Sigmoid colon (tissue), 3 donors: ENCODE results near the gene GPATCH2.

ENCODE experiments used
- POLR2A ChIP-seq, 2 donors: fragments of 450-650 bp; IDR thresholded peaks; one replicate each; pipeline ENCODE4 v1.6.1; 2016; ENCODE audit warnings: antibody characterized with exemption in 2 of 2, mild to moderate bottlenecking in 2 of 2, moderate library complexity in 2 of 2
- TF ChIP-seq, protein P1 (sequence below), 4 experiments: fragments of 450-650 bp in 3 of 4; fragments of 200-600 bp in 1 of 4; IDR thresholded peaks; one replicate each; pipeline ENCODE4 v1.5.1; 2016 to 2019; ENCODE audit warnings: antibody characterized with exemption in 4 of 4, mild to moderate bottlenecking in 3 of 4, moderate library complexity in 2 of 4

DNA sequence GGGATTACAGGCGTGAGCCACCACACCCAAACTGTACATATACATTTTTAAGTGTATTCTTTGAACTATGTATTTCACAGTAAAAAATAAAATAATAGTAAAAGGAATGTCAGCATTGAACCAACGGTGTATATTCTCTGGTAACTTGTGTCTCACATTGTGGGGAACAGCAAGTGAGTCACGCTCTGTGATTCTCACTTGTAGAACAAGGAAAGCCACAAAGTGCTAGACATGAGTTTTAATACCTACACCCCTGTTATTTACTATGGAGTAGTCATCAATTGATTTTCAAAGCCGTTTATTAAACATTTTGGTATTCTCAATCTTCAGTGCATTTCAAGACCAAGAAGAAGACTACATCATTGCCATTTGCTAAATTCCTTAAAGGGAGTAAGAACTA is 197.2 kb downstream of the GPATCH2 start:
- TF ChIP-seq, protein P1, sequence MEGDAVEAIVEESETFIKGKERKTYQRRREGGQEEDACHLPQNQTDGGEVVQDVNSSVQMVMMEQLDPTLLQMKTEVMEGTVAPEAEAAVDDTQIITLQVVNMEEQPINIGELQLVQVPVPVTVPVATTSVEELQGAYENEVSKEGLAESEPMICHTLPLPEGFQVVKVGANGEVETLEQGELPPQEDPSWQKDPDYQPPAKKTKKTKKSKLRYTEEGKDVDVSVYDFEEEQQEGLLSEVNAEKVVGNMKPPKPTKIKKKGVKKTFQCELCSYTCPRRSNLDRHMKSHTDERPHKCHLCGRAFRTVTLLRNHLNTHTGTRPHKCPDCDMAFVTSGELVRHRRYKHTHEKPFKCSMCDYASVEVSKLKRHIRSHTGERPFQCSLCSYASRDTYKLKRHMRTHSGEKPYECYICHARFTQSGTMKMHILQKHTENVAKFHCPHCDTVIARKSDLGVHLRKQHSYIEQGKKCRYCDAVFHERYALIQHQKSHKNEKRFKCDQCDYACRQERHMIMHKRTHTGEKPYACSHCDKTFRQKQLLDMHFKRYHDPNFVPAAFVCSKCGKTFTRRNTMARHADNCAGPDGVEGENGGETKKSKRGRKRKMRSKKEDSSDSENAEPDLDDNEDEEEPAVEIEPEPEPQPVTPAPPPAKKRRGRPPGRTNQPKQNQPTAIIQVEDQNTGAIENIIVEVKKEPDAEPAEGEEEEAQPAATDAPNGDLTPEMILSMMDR (IDR thresholded peaks at IDR 0.05), result no peak
- no peak for TF ChIP-seq POLR2A (IDR thresholded peaks at IDR 0.05)
